Spleen (tissue), 7 donors: ENCODE data around the gene BTN3A1.

Experiments used
- POLR2A ChIP-seq, 3 donors: fragments of 450-650 bp; IDR thresholded peaks; one replicate each; pipeline ENCODE4 v1.5.1; 2017; ENCODE audit warnings: antibody characterized with exemption in 3 of 3, mild to moderate bottlenecking in 1 of 3
- POLR2AphosphoS5 ChIP-seq, 3 donors: sonication (generic); formaldehyde crosslinking; IDR thresholded peaks; one replicate each; pipeline ENCODE4 v1.5.1; 2017; ENCODE audit warnings: antibody characterized with exemption in 3 of 3
- TF ChIP-seq, protein P1 (sequence below), 11 experiments: fragments of 200-600 bp in 7 of 11; fragments of 450-650 bp in 4 of 11; sonication (generic) in 4 of 11; IDR thresholded peaks in 8 of 11; conservative IDR thresholded peaks in 3 of 11; 1 replicate in 7 of 11; 2 replicates in 4 of 11; pipeline versions ENCODE4 v1.4.0 to v1.8.0; 2016 to 2021; ENCODE audit warnings: antibody characterized with exemption in 11 of 11, inconsistent platforms in 4 of 11, mild to moderate bottlenecking in 1 of 11
- donor health status: DM: no; HTN: no; CAD: no; lungs with moderate emphysema.
- donor health status: DM: no; HTN: no; CAD: no.
- donor health status: DM: no; HTN: no; CAD: no.

- TF ChIP-seq, protein P1, sequence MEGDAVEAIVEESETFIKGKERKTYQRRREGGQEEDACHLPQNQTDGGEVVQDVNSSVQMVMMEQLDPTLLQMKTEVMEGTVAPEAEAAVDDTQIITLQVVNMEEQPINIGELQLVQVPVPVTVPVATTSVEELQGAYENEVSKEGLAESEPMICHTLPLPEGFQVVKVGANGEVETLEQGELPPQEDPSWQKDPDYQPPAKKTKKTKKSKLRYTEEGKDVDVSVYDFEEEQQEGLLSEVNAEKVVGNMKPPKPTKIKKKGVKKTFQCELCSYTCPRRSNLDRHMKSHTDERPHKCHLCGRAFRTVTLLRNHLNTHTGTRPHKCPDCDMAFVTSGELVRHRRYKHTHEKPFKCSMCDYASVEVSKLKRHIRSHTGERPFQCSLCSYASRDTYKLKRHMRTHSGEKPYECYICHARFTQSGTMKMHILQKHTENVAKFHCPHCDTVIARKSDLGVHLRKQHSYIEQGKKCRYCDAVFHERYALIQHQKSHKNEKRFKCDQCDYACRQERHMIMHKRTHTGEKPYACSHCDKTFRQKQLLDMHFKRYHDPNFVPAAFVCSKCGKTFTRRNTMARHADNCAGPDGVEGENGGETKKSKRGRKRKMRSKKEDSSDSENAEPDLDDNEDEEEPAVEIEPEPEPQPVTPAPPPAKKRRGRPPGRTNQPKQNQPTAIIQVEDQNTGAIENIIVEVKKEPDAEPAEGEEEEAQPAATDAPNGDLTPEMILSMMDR (IDR thresholded peaks at IDR 0.05 in 8 of 11, conservative IDR thresholded peaks at IDR 0.05 in 3 of 11): no peak
- TF ChIP-seq POLR2A (IDR thresholded peaks at IDR 0.05): no peak
- no peak for TF ChIP-seq POLR2AphosphoS5 (IDR thresholded peaks at IDR 0.05)
Measured at GRCh38 chr6:26390531-26390930, 11.5 kb upstream of the BTN3A1 start.
